HEK293 (cell line): Measurements from ENCODE around the gene KIAA0319L.

ENCODE experiments used
- CTCF ChIA-PET: fragments of 350-600 bp; formaldehyde crosslinking; extraction: SDS; loops from one replicate; lab custom pipeline; 2021; ENCODE audit warnings: antibody characterized with exemption; lab: Yijun Ruan, JAX
- POLR2A ChIA-PET: fragments of 300-600 bp; formaldehyde crosslinking; extraction: SDS; loops from one replicate; lab custom pipeline; 2020; ENCODE audit warnings: antibody characterized with exemption, inconsistent platforms; lab: Yijun Ruan, JAX
- H3K27ac ChIP-seq: fragments of 200-500 bp; sonication (Bioruptor generic); 2 replicates; pipeline ENCODE4 v1.5.1; 2014; ENCODE audit warnings: low read depth, low read length, control low read depth, inconsistent platforms; ENCODE audit errors: extremely low read depth
- H3K36me3 ChIP-seq, 2 experiments: fragments of 200-500 bp in 1 of 2; sonication (Bioruptor generic) in 1 of 2; 1 replicate in 1 of 2; 2 replicates in 1 of 2; pipeline ENCODE4 v1.5.1; 2014 to 2017; ENCODE audit warnings: inconsistent platforms in 2 of 2, low read length in 2 of 2; ENCODE audit not compliant: control insufficient read depth in 2 of 2, insufficient read depth in 1 of 2
- H3K4me1 ChIP-seq: fragments of 200-500 bp; sonication (Bioruptor generic); 2 replicates; pipeline ENCODE4 v1.5.1; 2014; ENCODE audit warnings: mild to moderate bottlenecking, low read length, inconsistent platforms; ENCODE audit not compliant: control insufficient read depth, insufficient read depth
- H3K4me3 ChIP-seq: 2 replicates; pipeline ENCODE4 v1.5.1; 2011; ENCODE audit warnings: low read depth, mild to moderate bottlenecking, control low read depth, low read length, moderate library complexity
- H3K9me3 ChIP-seq: fragments of 200-500 bp; sonication (Bioruptor generic); 2 replicates; pipeline ENCODE4 v1.5.1; 2014; ENCODE audit warnings: low read depth, low read length, inconsistent platforms; ENCODE audit not compliant: control insufficient read depth, insufficient read depth
- BCL6B ChIP-seq: fragments of 450-650 bp; formaldehyde crosslinking; IDR thresholded peaks from 2 replicates; pipeline ENCODE4 v1.5.1; 2017; ENCODE audit warnings: missing biosample characterization, missing genetic modification characterization
- GLIS1 ChIP-seq: fragments of 450-650 bp; formaldehyde crosslinking; IDR thresholded peaks from 2 replicates; pipeline ENCODE4 v1.5.1; 2016; ENCODE audit warnings: missing biosample characterization, missing genetic modification characterization
- HIC1 ChIP-seq: fragments of 450-650 bp; formaldehyde crosslinking; IDR thresholded peaks from 2 replicates; pipeline ENCODE4 v1.5.1; 2016; ENCODE audit warnings: missing biosample characterization, missing genetic modification characterization
- HOXD13 ChIP-seq: sonication (generic); formaldehyde crosslinking; IDR thresholded peaks from 2 replicates; pipeline ENCODE4 v1.8.0; 2022; ENCODE audit warnings: missing genetic modification reagents, borderline replicate concordance
- IKZF3 ChIP-seq: fragments of 450-650 bp; IDR thresholded peaks from 2 replicates; pipeline ENCODE4 v1.5.0; 2018; ENCODE audit warnings: missing biosample characterization, mild to moderate bottlenecking, missing genetic modification characterization, moderate library complexity
- KLF9 ChIP-seq: fragments of 450-650 bp; formaldehyde crosslinking; IDR thresholded peaks from 2 replicates; pipeline ENCODE4 v1.5.1; 2016; ENCODE audit warnings: missing biosample characterization, missing genetic modification characterization, low read depth
- MZF1 ChIP-seq: fragments of 450-650 bp; formaldehyde crosslinking; IDR thresholded peaks from 2 replicates; pipeline ENCODE4 v1.5.1; 2017; ENCODE audit warnings: missing biosample characterization, missing genetic modification characterization, borderline replicate concordance
- SP2 ChIP-seq: fragments of 450-650 bp; formaldehyde crosslinking; IDR thresholded peaks from 2 replicates; pipeline ENCODE4 v1.5.1; 2016; ENCODE audit warnings: missing biosample characterization, missing genetic modification characterization
- ZNF112 ChIP-seq: fragments of 450-650 bp; formaldehyde crosslinking; IDR thresholded peaks from 2 replicates; pipeline ENCODE4 v1.5.0; 2017; ENCODE audit warnings: missing biosample characterization, missing genetic modification characterization
- ZNF19 ChIP-seq: fragments of 450-650 bp; formaldehyde crosslinking; IDR thresholded peaks from 2 replicates; pipeline ENCODE4; 2016; ENCODE audit warnings: missing biosample characterization, missing genetic modification characterization, low read depth
- ZNF202 ChIP-seq: fragments of 450-650 bp; formaldehyde crosslinking; IDR thresholded peaks from 2 replicates; pipeline ENCODE4 v1.5.1; 2016; ENCODE audit warnings: missing biosample characterization, missing genetic modification characterization, borderline replicate concordance
- ZNF223 ChIP-seq: fragments of 450-650 bp; formaldehyde crosslinking; IDR thresholded peaks from 2 replicates; pipeline ENCODE4 v1.5.1; 2016; ENCODE audit warnings: missing biosample characterization, missing genetic modification characterization
- ZNF239 ChIP-seq: fragments of 450-650 bp; formaldehyde crosslinking; IDR thresholded peaks from 2 replicates; pipeline ENCODE4 v1.5.1; 2016; ENCODE audit warnings: missing biosample characterization, missing genetic modification characterization
- ZNF311 ChIP-seq: fragments of 450-650 bp; formaldehyde crosslinking; IDR thresholded peaks from 2 replicates; pipeline ENCODE4 v1.5.1; 2017; ENCODE audit warnings: missing biosample characterization, missing genetic modification characterization, borderline replicate concordance
- ZNF335 ChIP-seq: fragments of 450-650 bp; formaldehyde crosslinking; conservative IDR thresholded peaks from 2 replicates; pipeline ENCODE4 v1.5.1; 2016; ENCODE audit warnings: missing biosample characterization, missing genetic modification characterization
- ZNF366 ChIP-seq: fragments of 450-650 bp; formaldehyde crosslinking; conservative IDR thresholded peaks from 2 replicates; pipeline ENCODE4 v1.5.1; 2016; ENCODE audit warnings: missing biosample characterization, missing genetic modification characterization
- ZNF394 ChIP-seq: fragments of 450-650 bp; formaldehyde crosslinking; IDR thresholded peaks from 2 replicates; pipeline ENCODE4 v1.5.1; 2016; ENCODE audit warnings: missing biosample characterization, missing genetic modification characterization, mild to moderate bottlenecking, moderate library complexity, borderline replicate concordance
- ZNF398 ChIP-seq: fragments of 450-650 bp; formaldehyde crosslinking; IDR thresholded peaks from 2 replicates; pipeline ENCODE4 v1.5.1; 2017; ENCODE audit warnings: missing biosample characterization, missing genetic modification characterization
- ZNF423 ChIP-seq: fragments of 450-650 bp; formaldehyde crosslinking; IDR thresholded peaks from 2 replicates; pipeline ENCODE4 v1.5.1; 2016; ENCODE audit warnings: missing biosample characterization, missing genetic modification characterization
- ZNF473 ChIP-seq: fragments of 450-650 bp; formaldehyde crosslinking; IDR thresholded peaks from 2 replicates; pipeline ENCODE4 v1.5.1; 2017; ENCODE audit warnings: missing biosample characterization, missing genetic modification characterization
- ZNF521 ChIP-seq: fragments of 450-650 bp; formaldehyde crosslinking; IDR thresholded peaks from 2 replicates; pipeline ENCODE4 v1.5.1; 2017; ENCODE audit warnings: missing biosample characterization, mild to moderate bottlenecking, missing genetic modification characterization
- ZNF548 ChIP-seq: fragments of 450-650 bp; formaldehyde crosslinking; IDR thresholded peaks from 2 replicates; pipeline ENCODE4 v1.5.1; 2016; ENCODE audit warnings: missing biosample characterization, missing genetic modification characterization
- ZNF560 ChIP-seq: fragments of 450-650 bp; formaldehyde crosslinking; IDR thresholded peaks from 2 replicates; pipeline ENCODE4 v1.5.1; 2017; ENCODE audit warnings: missing biosample characterization, missing genetic modification characterization, borderline replicate concordance
- ZNF621 ChIP-seq: fragments of 450-650 bp; formaldehyde crosslinking; IDR thresholded peaks from 2 replicates; pipeline ENCODE4 v1.5.1; 2017; ENCODE audit warnings: missing biosample characterization, missing genetic modification characterization
- ZNF639 ChIP-seq: fragments of 450-650 bp; formaldehyde crosslinking; IDR thresholded peaks from 2 replicates; pipeline ENCODE4 v1.5.1; 2016; ENCODE audit warnings: missing biosample characterization, missing genetic modification characterization
- ZNF785 ChIP-seq: fragments of 450-650 bp; formaldehyde crosslinking; IDR thresholded peaks from 2 replicates; pipeline ENCODE4 v1.5.1; 2016; ENCODE audit warnings: missing biosample characterization, missing genetic modification characterization
- ZSCAN4 ChIP-seq: fragments of 450-650 bp; formaldehyde crosslinking; IDR thresholded peaks from 2 replicates; pipeline ENCODE4 v1.5.1; 2017; ENCODE audit warnings: missing biosample characterization, missing genetic modification characterization
- ZXDB ChIP-seq: fragments of 450-650 bp; formaldehyde crosslinking; IDR thresholded peaks from 2 replicates; pipeline ENCODE4 v1.5.1; 2016; ENCODE audit warnings: missing biosample characterization, missing genetic modification characterization

KIAA0319L gene

GRCh38 chr1:35559317-35559944, 2.2 kb upstream of the KIAA0319L start (continued):
- no peak for TF ChIP-seq KLF9 (tag by site-specific recombination)
- no peak for TF ChIP-seq ZNF202 (tag by site-specific recombination)
- no peak for TF ChIP-seq BCL6B (tag by site-specific recombination)
- no peak for TF ChIP-seq ZXDB (tag by site-specific recombination)
- 0 out of 2 replicates have a peak, but pooled peaks have one; percentile 17 for TF ChIP-seq GLIS1 (tag by site-specific recombination)
- TF ChIP-seq ZNF521: no peak
- TF ChIP-seq ZNF394 (tag by site-specific recombination): no peak
- no peak for TF ChIP-seq ZNF239 (tag by site-specific recombination)
- no peak for TF ChIP-seq ZNF311 (tag by site-specific recombination)
- TF ChIP-seq ZNF560 (tag by site-specific recombination): no peak
- no peak for TF ChIP-seq ZNF335 (tag by site-specific recombination)
- no peak for TF ChIP-seq MZF1 (tag by site-specific recombination)
- no peak for TF ChIP-seq ZNF473 (tag by site-specific recombination)
- TF ChIP-seq ZNF112 (tag by site-specific recombination): no peak
- no peak for TF ChIP-seq ZSCAN4 (tag by site-specific recombination)
- TF ChIP-seq ZNF639 (tag by site-specific recombination): no peak
- no peak for TF ChIP-seq IKZF3

- POLR2A ChIA-PET: interaction anchor here (0.7 to 2.0 kb wide), 6 partner anchors 10 to 366 kb away, joined by 3 to 22 read pairs (median 4); partner anchors contain the start of genes CLSPN, SFPQ and TFAP2E
- peak overlapping the region; percentile 96; the same call in 1 of the 2 replicates for H3K27ac ChIP-seq
- H3K4me1 ChIP-seq: peaks cover 27% of the 10 kb centered on the region
- CTCF ChIA-PET: interaction anchor here (0.5 to 1.5 kb wide), 6 partner anchors 10 to 591 kb away, joined by 3 to 4 read pairs (median 3); partner anchors contain the start of gene TRAPPC3
- no peaks in the 10 kb centered on the region for H3K9me3 ChIP-seq
- peaks cover 0 to 52% of the 10 kb centered on the region in 2 experiments; a peak in 2 of 3 replicates for H3K36me3 ChIP-seq
- peak overlapping the region; percentile 95 for H3K4me3 ChIP-seq
- no peak for TF ChIP-seq ZNF548 (tag by site-specific recombination)
- peak; percentile 46; the same call in 1 of the 2 replicates for TF ChIP-seq ZNF398
- TF ChIP-seq HIC1 (tag by site-specific recombination): 0 out of 2 replicates have a peak, but pooled peaks have one; percentile 11
- TF ChIP-seq HOXD13: no peak
- no peak for TF ChIP-seq ZNF621 (tag by site-specific recombination)
- no peak for TF ChIP-seq ZNF785 (tag by site-specific recombination)
- TF ChIP-seq ZNF366 (tag by site-specific recombination): peak; percentile 27; the same call in 1 of the 2 replicates
- peak; percentile 64 for TF ChIP-seq SP2
- peak; percentile 8; the same call in 1 of the 2 replicates for TF ChIP-seq ZNF223 (tag by site-specific recombination)
- no peak for TF ChIP-seq ZNF423 (tag by site-specific recombination)
- no peak for TF ChIP-seq ZNF19 (tag by site-specific recombination)
Measured at GRCh38 chr1:35558374-35559316, 1.4 kb upstream of the KIAA0319L start.
